Islet precursor cell (in vitro differentiated cells): ENCODE measurements around the gene CAMSAP3.
A peak's percentile ranks its signal among the peaks of the same experiment; 100 is the strongest.

ENCODE experiments used
- DNase-seq: peaks from one replicate; pipeline ENCODE4 v3.0.0-alpha.2; 2018

Gene CAMSAP3

GRCh38 chr19:7648265-7649014 is 52.8 kb downstream of the CAMSAP3 start:
- DNase-seq = no peak

DNA sequence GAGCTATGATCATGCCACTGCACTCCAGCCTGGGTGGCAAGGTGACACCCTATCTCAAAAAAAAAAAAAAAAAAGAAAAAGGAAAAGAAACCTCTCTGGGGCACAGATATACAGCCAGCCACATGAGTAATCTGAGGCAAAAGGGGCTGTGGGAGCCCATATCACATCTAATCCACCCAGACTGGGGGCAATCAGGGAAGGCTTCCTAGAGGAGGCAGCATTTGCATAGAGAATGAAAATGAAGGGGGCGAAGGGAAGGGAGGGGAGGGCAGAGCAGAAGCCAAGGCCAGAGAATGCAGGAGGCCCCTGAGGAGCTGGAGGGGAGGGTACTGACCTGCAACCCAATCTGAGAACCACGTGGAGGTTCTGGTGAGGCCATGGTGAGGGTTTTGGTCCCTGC is 54.5 kb downstream of the CAMSAP3 start:
- no peak for DNase-seq

- DNase-seq = peak; percentile 89
These were observed 56.5 kb downstream of the CAMSAP3 start for GRCh38 chr19:7652061-7652641.

GRCh38 chr19:7654401-7654800 is 58.7 kb downstream of the CAMSAP3 start:
- no peak for DNase-seq

- no peak for DNase-seq
These were observed 59.9 kb downstream of the CAMSAP3 start for GRCh38 chr19:7655581-7655980.

DNA sequence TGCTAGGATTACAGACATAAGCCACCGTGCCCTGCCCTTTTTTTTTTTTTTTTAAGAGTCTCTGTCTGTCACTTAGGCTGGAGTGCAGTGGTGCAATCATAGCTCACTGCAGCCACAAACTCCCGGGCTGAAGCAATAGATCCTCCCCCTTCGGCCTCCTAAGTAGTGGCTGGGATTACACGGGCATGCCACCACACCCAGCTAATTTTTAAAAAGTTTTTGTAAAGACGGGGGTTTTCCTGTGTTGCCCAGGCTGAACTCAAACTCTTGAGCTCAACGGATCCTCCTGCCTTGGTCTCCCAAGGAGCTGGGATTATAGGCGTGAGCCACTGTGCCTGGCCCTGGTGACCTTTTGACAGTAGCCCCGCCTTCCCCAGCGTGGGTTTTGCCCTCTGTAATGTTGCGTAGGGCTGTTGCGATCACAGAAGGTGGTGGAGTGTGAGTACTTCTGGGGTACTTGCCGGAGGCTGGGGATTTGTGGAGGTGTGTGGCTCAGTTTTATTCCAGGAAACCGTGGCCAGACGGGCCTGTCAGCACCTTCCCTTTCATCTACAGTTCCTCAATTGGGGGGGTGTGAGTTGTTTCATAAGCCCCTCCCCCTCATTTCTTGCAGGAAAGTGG is 61.6 kb downstream of the CAMSAP3 start:
- DNase-seq = no peak

DNA sequence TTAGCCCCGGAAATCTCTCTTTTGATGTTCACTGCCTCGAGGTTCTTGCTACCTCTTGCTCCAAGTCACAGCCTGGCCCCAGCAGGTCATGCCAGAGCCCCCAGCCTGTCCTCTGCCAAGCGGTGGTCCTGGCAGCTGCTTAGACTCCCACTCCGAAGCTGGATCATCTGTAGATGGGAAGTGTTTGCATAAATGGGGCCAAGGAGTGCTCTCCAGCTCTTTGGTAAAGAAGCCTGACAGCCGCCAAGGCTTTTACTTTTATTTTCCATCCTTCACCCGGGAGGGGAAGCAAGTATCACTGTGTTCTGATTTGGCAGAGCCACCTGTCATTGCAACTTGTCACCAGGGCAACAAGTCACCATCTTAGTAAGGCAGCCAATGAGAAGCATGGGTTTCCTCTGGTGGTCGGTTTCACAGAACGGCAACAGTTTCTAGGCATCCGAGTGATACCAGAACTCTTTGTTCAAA is 62.6 kb downstream of the CAMSAP3 start:
- no peak for DNase-seq

DNA sequence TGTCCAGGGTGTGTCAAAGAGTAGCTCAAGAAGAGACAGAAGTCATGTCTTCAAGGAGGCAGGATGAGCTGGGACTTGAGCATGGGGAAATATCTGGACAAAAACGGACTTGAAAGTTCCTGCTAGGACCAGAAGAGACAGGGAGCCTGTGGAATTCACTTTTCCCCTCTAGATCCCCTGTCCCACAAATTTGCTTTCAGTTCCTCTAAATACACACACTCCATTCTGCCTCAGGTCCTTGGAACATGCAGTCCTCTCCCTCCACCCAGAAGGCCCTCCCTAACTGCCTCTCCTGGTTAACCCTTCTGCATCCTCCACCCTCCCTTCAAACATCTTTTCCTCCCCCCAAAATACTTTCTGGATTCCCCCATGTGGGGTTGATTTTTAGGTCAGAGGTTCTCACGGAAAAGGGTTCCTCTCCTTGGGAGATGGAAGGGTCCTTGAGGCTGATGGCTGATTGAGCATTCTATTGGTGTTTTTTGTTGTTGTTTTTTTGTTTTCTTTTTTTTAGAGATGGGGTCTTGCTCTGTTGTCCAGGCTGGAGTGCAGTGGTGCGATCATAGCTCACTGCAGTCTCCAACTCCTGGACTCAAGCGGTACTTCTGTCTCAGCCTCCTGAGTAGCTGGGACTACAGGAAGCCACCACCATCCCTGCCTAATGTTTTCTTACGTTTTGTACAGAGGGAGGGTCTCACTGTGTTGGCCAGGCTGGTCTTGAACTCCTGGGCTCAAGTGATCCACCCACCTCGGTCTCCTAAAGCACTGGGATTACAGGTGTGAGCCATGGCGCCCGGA is 66.3 kb downstream of the CAMSAP3 start:
- DNase-seq = no peak

DNA sequence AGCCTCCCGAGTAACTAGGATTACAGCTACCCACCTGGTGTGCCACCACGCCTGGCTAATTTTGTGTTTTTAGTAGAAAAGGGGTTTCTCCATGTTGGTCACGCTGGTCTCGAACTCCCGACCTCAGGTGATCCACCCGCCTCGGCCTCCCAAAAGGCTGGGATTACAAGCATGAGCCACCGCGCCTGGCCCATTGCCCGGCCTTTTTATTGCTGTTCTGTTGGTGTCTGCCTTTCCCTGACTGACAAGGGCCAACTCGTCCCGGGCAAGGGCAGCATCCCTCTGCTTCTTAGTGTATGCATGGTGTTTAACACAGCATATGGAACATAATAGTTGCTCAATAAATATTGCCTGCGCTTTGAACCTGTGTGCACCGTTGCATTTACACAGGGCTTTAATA is 67.0 kb downstream of the CAMSAP3 start:
- DNase-seq = no peak

DNA sequence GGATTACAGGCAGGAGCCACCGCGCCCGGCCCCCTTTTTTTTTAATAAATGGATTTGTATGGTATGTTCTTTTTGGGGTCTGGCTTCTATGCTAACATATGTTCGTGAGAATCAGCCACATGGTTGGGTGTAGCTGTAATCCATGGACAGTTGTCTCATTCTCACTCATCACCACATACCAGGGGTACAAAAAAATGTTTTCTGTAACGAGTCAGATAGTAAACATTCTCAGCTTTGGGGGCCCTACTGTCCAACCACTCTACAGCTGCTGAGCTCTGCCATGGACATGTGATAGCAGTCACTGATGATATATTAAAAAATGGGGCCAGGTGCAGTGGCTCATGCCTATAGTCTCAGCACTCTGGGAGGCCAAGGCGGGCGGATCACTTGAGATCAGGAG is 68.0 kb downstream of the CAMSAP3 start:
- DNase-seq = no peak

GRCh38 chr19:7665076-7665475 is 69.4 kb downstream of the CAMSAP3 start:
- no peak for DNase-seq
